DMS153 treated with DMSO at 0.1 percent for 48 hours (cell line): ENCODE data around the gene NCK2.

Source experiments
- DNase-seq: peaks from one replicate; lab custom pipeline; 2025; ENCODE audit not compliant: unreplicated experiment; lab: John Stamatoyannopoulos, UW

The NCK2 gene

GRCh38 chr2:105866216-105867185, 121.8 kb downstream of the NCK2 start:
- DNase-seq: no peak

- DNase-seq: no peak
These were observed 122.9 kb downstream of the NCK2 start for GRCh38 chr2:105867587-105867986.

- DNase-seq: no peak
These were observed 123.3 kb downstream of the NCK2 start for GRCh38 chr2:105868060-105868459.

GRCh38 chr2:105869341-105869740, 124.6 kb downstream of the NCK2 start:
- no peak for DNase-seq

- DNase-seq: no peak
These were observed 125.3 kb downstream of the NCK2 start for GRCh38 chr2:105870062-105870461.

- DNase-seq: no peak
These were observed 126.1 kb downstream of the NCK2 start for GRCh38 chr2:105870858-105871257.

- DNase-seq: no peak
These were observed 127.5 kb downstream of the NCK2 start for GRCh38 chr2:105872142-105872728.

GRCh38 chr2:105872830-105873229, 128.1 kb downstream of the NCK2 start:
- DNase-seq: no peak

GRCh38 chr2:105873281-105873680, 128.6 kb downstream of the NCK2 start:
- DNase-seq: no peak

- DNase-seq: no peak
These were observed 129.0 kb downstream of the NCK2 start for GRCh38 chr2:105873721-105874120.

- DNase-seq: no peak
These were observed 129.8 kb downstream of the NCK2 start for GRCh38 chr2:105874466-105874865.

- DNase-seq: no peak
These were observed 130.5 kb downstream of the NCK2 start for GRCh38 chr2:105875241-105875640.

GRCh38 chr2:105876191-105876590, 131.5 kb downstream of the NCK2 start:
- no peak for DNase-seq

GRCh38 chr2:105877945-105878344, 133.2 kb downstream of the NCK2 start:
- DNase-seq: no peak

- no peak for DNase-seq
These were observed 134.5 kb downstream of the NCK2 start for GRCh38 chr2:105879106-105879802.

GRCh38 chr2:105879803-105880300, 135.1 kb downstream of the NCK2 start:
- DNase-seq: no peak

GRCh38 chr2:105880637-105881036, 135.9 kb downstream of the NCK2 start:
- no peak for DNase-seq

- no peak for DNase-seq
These were observed 136.8 kb downstream of the NCK2 start for GRCh38 chr2:105881286-105882136.

GRCh38 chr2:105882341-105882740, 137.6 kb downstream of the NCK2 start:
- no peak for DNase-seq

- no peak for DNase-seq
These were observed 138.3 kb downstream of the NCK2 start for GRCh38 chr2:105882920-105883435.
